PC-3 (cell line): Measurements from ENCODE around the gene NHP2.
"Not testable (repeated sequence)": the region's sequence is repeated elsewhere in the genome, so short reads cannot be mapped to it uniquely, and the experiment has no call there.

Source experiments
- EZH2 ChIP-seq: fragments of 300-600 bp; sonication (generic); IDR thresholded peaks from one replicate; pipeline ENCODE4 v1.6.1; 2017; ENCODE audit warnings: antibody characterized with exemption, mild to moderate bottlenecking, low read length; ENCODE audit not compliant: unreplicated experiment
- EZH2phosphoT487 ChIP-seq: fragments of 300-600 bp; sonication (generic); IDR thresholded peaks from 2 replicates; pipeline ENCODE4 v1.6.1; 2018; ENCODE audit warnings: mild to moderate bottlenecking, antibody characterized with exemption, low read length, borderline replicate concordance
- TF ChIP-seq, protein P1 (sequence below): fragments of 300-600 bp; sonication (generic); conservative IDR thresholded peaks from 2 replicates; pipeline ENCODE4 v1.5.1; 2017; ENCODE audit warnings: antibody characterized with exemption, low read depth, mild to moderate bottlenecking, low read length

DNA sequence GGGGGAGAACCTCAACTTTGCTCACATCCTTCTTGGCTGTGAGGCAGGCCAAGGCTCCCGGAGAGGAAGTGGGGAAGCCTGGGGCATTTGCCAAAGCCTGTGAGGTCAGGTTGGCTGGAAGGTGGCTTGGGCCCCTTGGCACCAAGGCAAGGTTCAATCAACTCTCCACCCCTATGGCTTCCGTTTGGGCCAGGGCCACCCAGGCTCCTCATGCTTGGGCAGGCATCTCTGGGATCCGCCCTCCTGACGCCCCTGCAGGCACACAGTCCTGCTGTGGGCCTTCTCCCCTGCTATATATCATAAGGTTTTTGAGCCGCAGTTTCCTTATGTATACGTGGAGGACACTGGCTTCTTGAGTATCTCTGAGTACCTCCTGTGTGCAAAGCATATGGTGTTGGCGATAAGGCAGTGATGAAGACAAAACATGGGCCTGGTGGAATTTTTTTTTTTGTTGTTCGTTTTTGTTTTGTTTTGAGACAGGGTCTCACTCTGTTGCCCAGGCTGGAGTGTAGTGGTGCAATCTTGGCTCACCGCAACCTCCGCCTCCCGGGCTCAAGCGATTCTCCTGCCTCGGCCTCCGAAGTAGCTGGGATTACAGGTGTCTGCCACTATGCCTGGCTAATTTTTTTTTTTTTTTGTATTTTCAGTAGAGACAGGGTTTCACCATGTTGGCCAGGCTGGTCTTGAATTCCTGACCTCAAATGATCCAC, 26.2 kb downstream of the NHP2 start:
- TF ChIP-seq, protein P1, sequence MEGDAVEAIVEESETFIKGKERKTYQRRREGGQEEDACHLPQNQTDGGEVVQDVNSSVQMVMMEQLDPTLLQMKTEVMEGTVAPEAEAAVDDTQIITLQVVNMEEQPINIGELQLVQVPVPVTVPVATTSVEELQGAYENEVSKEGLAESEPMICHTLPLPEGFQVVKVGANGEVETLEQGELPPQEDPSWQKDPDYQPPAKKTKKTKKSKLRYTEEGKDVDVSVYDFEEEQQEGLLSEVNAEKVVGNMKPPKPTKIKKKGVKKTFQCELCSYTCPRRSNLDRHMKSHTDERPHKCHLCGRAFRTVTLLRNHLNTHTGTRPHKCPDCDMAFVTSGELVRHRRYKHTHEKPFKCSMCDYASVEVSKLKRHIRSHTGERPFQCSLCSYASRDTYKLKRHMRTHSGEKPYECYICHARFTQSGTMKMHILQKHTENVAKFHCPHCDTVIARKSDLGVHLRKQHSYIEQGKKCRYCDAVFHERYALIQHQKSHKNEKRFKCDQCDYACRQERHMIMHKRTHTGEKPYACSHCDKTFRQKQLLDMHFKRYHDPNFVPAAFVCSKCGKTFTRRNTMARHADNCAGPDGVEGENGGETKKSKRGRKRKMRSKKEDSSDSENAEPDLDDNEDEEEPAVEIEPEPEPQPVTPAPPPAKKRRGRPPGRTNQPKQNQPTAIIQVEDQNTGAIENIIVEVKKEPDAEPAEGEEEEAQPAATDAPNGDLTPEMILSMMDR, result not testable (repeated sequence)
- TF ChIP-seq EZH2, EZH2phosphoT487: not testable (repeated sequence)
